A673 (cell line): ENCODE data around the gene HS1BP3. TPM values are rescaled to one million over a fixed set of nuclear protein-coding genes. Genes with fewer than 3 reads are reported as not detected.

ENCODE experiments used
- BruUV-seq: library from RNA; stranded (reverse); fragments of 400-500 nt; replicated peaks from 2 replicates; lab custom pipeline; 2021; lab: Mats Ljungman, UMichigan
- CTCF ChIA-PET: fragments of 300-600 bp; sonication (Branson Sonifier 250); formaldehyde crosslinking; loops from one replicate; lab custom pipeline; 2022; ENCODE audit warnings: antibody characterized with exemption; lab: Charles Lee
- POLR2A ChIA-PET: fragments of 300-600 bp; sonication (Branson Sonifier 250); formaldehyde crosslinking; loops from one replicate; lab custom pipeline; 2022; ENCODE audit warnings: antibody characterized with exemption; ENCODE audit not compliant: low non-redundant PET; lab: Charles Lee
- DNase-seq: peaks from one replicate; pipeline ENCODE4 v3.0.0-alpha.2; 2015; ENCODE audit warnings: low spot score
- H3K27ac ChIP-seq: fragments of 200-600 bp; sonication (generic); 2 replicates; pipeline ENCODE4 v1.5.1; 2016; ENCODE audit warnings: mixed run types, low read depth, mild to moderate bottlenecking, mixed read lengths, antibody characterized with exemption, low read length; ENCODE audit not compliant: poor library complexity, severe bottlenecking
- H3K27me3 ChIP-seq: fragments of 200-600 bp; sonication (generic); replicated peaks from 2 replicates; pipeline ENCODE4 v1.6.1; 2017; ENCODE audit warnings: mixed run types, low read depth, mild to moderate bottlenecking, mixed read lengths, antibody characterized with exemption, low read length; ENCODE audit not compliant: insufficient read depth, poor library complexity
- H3K36me3 ChIP-seq: fragments of 200-600 bp; sonication (generic); 2 replicates; pipeline ENCODE4 v1.6.1; 2016; ENCODE audit warnings: mixed run types, mild to moderate bottlenecking, mixed read lengths, antibody characterized with exemption, low read length; ENCODE audit not compliant: insufficient read depth, poor library complexity, severe bottlenecking
- H3K4me1 ChIP-seq: fragments of 200-600 bp; sonication (generic); 2 replicates; pipeline ENCODE4 v1.6.1; 2017; ENCODE audit warnings: mixed run types, mild to moderate bottlenecking, mixed read lengths, antibody characterized with exemption, low read length; ENCODE audit not compliant: insufficient read depth, poor library complexity, severe bottlenecking
- H3K4me3 ChIP-seq: fragments of 200-600 bp; sonication (generic); 2 replicates; pipeline ENCODE4 v1.5.1; 2016; ENCODE audit warnings: low read depth, mixed run types, mild to moderate bottlenecking, mixed read lengths, low read length; ENCODE audit not compliant: poor library complexity, severe bottlenecking
- H3K9me3 ChIP-seq: fragments of 200-600 bp; sonication (generic); 2 replicates; pipeline ENCODE4 v1.6.1; 2016; ENCODE audit warnings: mixed run types, low read depth, mild to moderate bottlenecking, mixed read lengths, antibody characterized with exemption, low read length; ENCODE audit not compliant: poor library complexity, severe bottlenecking
- CTCF ChIP-seq: fragments of 300-800, 200-600 bp; sonication (generic); conservative IDR thresholded peaks from 2 replicates; pipeline ENCODE4 v1.5.1; 2017; ENCODE audit warnings: low read depth, mild to moderate bottlenecking, antibody characterized with exemption, low read length, moderate library complexity, mixed read lengths
- EZH2 ChIP-seq: fragments of 200-600 bp; sonication (generic); IDR thresholded peaks from 2 replicates; pipeline ENCODE4 v1.6.1; 2017; ENCODE audit warnings: borderline replicate concordance, low read depth, mild to moderate bottlenecking, mixed read lengths, antibody characterized with exemption, low read length; ENCODE audit not compliant: poor library complexity, severe bottlenecking
- intact Hi-C: fragments of 100-400 bp; cut with micrococcal nuclease; formaldehyde crosslinking; loops from one replicate; pipeline ENCODE4 v1.10.0; 2022; ENCODE audit not compliant: unreplicated experiment
- total RNA-seq: library from RNA; stranded (reverse); gene quantifications from 2 replicates; pipeline ENCODE4 v1.2.3, GENCODE V29; 2021

The HS1BP3 gene
- total RNA-seq, 1 experiment from 2014 or later: 12.6 TPM

- H3K4me3 ChIP-seq: no peak overlapping the region
- ChIA-PET POLR2A (interaction anchor here (0.7 kb wide), 1 partner anchor 207 kb away, joined by 3 read pairs; no protein-coding TSS in a partner anchor), CTCF (no interaction called here)
- no TSS peak for BruUV-seq
- DNase-seq: no peak
- no peaks in the 10 kb centered on the region for H3K27me3 ChIP-seq
- H3K4me1 ChIP-seq: no peaks in the 10 kb centered on the region
- TF ChIP-seq CTCF: no peak
- TF ChIP-seq EZH2: no peak
- no peak overlapping the region for H3K27ac ChIP-seq
- H3K36me3 ChIP-seq: no peaks in the 10 kb centered on the region
- H3K9me3 ChIP-seq: no peaks in the 10 kb centered on the region
- intact Hi-C loops: no loop called here
Observed at GRCh38 chr2:20687260-20687832, 36.4 kb upstream of the HS1BP3 start.

DNA sequence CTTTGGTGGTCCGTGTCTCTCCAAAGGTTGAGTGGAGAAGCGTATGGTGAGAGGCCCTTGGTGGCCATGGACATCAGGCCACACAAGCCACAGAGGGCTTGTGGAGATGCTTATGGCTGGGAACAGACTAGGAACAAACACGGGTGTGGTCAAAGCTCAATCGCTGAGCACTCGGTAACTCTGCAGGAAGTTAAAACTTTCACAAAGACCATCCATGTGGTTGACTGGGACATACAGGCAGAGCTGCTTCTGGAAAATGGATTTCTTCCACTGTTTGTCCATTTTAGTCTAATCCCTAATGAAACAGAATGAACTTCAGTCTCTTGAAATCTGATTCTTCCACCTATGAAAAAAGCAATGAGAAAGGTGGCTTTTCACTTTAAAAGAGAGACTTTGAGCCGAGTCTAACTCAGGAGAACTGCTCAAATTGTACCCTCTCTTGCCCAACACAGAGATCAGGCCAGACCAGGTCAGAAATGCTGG, 33.7 kb upstream of the HS1BP3 start:
- Histone ChIP-seq H3K4me1 (no peaks in the 10 kb centered on the region), H3K36me3 (no peaks in the 10 kb centered on the region), H3K9me3 (no peaks in the 10 kb centered on the region), H3K27me3 (no peaks in the 10 kb centered on the region), H3K27ac (no peak overlapping the region), H3K4me3 (no peak overlapping the region)
- ChIA-PET POLR2A (no interaction called here), CTCF (no interaction called here)
- DNase-seq: no peak
- TF ChIP-seq EZH2: no peak
- TF ChIP-seq CTCF: no peak
- no TSS peak for BruUV-seq
- intact Hi-C loops: loop anchor here (5.0 kb wide), 1 partner anchor 273 kb away; no protein-coding TSS in a partner anchor

- DNase-seq: no peak
- no TSS peak for BruUV-seq
- intact Hi-C loops: loop anchor here (5.0 kb wide), 1 partner anchor 275 kb away; no protein-coding TSS in a partner anchor
- ChIA-PET POLR2A (no interaction called here), CTCF (no interaction called here)
- no peak overlapping the region for H3K4me3 ChIP-seq
- H3K27me3 ChIP-seq: no peaks in the 10 kb centered on the region
- no peaks in the 10 kb centered on the region for H3K4me1 ChIP-seq
- no peaks in the 10 kb centered on the region for H3K36me3 ChIP-seq
- TF ChIP-seq EZH2 (no peak), CTCF (peak; percentile 58)
- no peaks in the 10 kb centered on the region for H3K9me3 ChIP-seq
- H3K27ac ChIP-seq: no peak overlapping the region
Observed at GRCh38 chr2:20682167-20682920, 31.4 kb upstream of the HS1BP3 start.
